Activated effector memory CD4-positive, alpha-beta T cell treated with anti-CD3 and anti-CD28 coated beads, Interleukin-2, amount 50 U/mL, for 16 hours (primary cell): Measurements from ENCODE around the gene SPRR5.

Source experiments
- DNase-seq: peaks from one replicate; pipeline ENCODE4 v3.0.0-alpha.2; 2020

The SPRR5 gene, protein sequence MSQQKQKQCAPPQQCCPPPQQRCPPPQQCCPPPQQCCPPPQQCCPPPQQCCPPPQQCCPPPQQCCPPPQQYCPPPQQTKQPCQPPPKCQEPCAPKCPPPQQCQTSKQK

DNA sequence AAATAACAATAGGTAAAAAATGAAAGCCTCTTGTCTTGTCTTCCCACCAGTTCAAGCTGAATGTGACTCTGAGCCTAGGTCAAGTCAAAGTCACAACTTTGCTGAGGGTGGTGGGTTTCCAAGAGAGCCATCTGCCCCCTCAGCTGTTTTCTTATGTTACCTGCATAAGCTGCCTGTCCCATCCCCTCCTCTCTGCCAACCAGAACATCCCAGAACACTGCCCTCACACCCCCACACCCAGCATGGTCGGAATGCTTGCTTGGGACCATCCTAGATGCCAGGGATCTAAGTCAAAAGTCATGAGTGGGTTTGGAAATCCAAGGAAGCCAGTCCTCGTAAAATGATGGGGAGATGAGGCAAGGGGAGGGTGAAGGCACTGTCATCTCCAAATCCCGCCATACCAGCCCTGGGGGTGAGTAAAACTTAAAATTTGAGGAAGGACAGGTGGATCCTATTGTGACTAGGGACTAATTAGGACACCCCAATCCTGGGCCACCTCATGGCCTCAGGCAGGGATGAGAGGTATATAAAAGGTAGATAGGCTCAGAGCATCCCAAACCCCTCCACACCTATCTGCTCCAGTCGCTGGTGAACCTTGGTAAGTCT lies at the start of gene SPRR5:
Gene SPRR5, plus strand, starts transcription at position 556 of the 606 bp plus-strand sequence. CDS start 1,349 bp downstream, outside the sequence.
- DNase-seq = no peak

GRCh38 chr1:152899027-152899426 lies 48.0 kb upstream of the SPRR5 start:
- no peak for DNase-seq

DNA sequence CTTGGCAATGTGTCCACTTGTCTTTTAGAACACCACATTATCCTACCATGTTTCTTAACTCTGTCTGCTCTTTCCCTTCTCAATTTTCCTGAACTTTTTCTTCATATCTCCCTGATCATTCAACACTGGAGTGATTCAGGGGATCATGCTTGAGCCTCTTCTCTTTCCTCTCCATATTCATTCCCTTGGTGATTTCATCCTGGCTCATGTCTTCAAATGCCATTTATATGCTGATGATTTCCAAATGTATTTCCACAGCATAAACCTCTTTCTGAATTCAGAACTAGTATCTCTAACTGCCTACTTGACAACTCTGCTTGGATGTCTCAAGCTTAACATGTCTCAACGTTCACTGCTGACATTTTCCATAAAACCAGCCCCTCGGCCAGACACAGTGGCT lies 47.1 kb upstream of the SPRR5 start:
- DNase-seq = no peak

GRCh38 chr1:152901631-152902030 lies 45.4 kb upstream of the SPRR5 start:
- DNase-seq = no peak

GRCh38 chr1:152902636-152903035 lies 44.4 kb upstream of the SPRR5 start:
- no peak for DNase-seq

GRCh38 chr1:152904688-152905440 lies 42.1 kb upstream of the SPRR5 start:
- no peak for DNase-seq

DNA sequence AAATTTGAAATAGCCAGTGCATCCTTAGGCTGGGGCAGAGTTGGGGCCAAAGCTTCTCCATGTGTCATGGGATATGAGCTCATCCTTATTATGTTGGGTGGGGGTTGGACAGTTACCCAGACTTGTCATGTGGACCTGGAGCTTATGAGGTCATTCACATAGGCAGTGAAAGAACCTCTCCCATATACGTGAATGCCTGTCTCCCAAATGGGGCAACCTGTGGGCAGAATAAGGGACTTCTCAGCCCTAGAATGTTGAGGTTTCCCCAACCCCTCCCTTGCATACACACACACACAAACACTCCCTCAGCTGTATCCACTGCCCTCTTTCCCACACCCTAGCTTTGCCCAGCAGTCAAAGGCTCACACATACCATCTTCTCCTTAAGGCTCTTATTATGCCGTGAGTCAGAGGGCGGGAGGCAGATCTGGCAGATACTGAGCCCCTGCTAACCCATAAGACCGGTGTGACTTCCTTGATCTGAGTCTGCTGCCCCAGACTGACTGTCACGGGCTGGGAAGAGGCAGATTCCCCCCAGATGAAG lies 40.9 kb upstream of the SPRR5 start:
- no peak for DNase-seq

DNA sequence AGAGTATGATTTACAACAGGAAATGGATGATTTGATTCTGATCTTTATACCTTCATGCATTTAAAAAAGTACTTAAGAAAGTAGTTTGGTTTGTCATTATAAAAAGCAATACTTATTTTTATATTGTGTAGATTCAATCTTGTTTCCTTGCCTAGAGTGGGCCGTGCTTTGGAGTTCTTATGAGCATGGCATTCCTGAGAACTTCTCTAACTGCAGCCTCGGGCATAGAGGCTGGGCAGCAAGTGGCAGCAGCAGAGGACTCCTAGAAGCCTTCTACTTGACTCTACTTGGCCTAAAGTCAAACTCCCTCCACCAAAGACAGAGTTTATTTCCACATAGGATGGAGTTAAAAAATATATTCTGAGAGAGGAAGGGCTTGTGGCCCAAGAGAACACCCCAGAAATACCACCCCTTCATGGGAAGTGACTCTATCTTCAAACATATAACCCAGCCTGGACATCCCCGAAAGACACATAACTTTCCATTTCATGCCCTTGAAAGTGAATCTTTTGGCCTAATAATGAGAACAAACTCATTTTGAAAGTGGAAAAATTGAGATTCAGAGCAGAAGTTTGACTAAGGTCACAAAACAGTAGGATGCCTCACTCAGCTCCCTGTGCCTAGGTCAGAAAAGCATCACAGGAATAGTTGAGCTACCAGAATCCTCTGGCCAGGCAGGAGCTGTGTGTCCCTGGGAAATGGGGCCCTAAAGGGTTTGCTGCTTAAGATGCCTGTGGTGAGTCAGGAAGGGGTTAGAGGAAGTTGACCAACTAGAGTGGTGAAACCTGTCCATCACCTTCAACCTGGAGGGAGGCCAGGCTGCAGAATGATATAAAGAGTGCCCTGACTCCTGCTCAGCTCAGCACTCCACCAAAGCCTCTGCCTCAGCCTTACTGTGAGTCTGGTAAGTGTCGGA lies 39.1 kb upstream of the SPRR5 start, which contains the start of gene IVL:
Gene IVL, plus strand, starts transcription at position 861 of the 916 bp plus-strand sequence. CDS start 1,252 bp downstream, outside the sequence.
- DNase-seq = no peak

- DNase-seq = no peak
These were observed 37.8 kb upstream of the SPRR5 start for GRCh38 chr1:152909206-152909605.

GRCh38 chr1:152912471-152912870 lies 34.5 kb upstream of the SPRR5 start:
- DNase-seq = no peak

DNA sequence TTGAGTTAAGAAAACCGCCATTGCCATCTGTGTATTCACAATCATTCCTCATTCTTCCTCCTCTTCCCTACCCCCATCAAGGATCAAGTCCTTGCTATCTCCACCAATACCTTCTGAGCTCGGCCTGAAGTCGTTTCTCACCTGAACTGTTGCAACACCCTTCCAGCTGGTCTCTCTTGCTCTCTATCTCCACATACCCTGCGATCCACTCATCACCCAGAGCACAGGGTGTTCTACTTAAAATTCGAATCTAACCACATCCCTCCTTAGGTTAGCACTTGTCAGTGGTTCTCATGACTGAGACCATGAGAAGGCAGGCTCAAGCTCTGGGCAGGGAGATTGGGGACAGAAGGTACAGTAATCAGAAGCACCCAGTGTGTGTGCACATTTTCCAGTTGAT lies 34.1 kb upstream of the SPRR5 start:
- no peak for DNase-seq

- no peak for DNase-seq
These were observed 29.2 kb upstream of the SPRR5 start for GRCh38 chr1:152917794-152918193.

- no peak for DNase-seq
These were observed 27.9 kb upstream of the SPRR5 start for GRCh38 chr1:152919071-152919470.

GRCh38 chr1:152924191-152924590 lies 22.8 kb upstream of the SPRR5 start:
- no peak for DNase-seq

DNA sequence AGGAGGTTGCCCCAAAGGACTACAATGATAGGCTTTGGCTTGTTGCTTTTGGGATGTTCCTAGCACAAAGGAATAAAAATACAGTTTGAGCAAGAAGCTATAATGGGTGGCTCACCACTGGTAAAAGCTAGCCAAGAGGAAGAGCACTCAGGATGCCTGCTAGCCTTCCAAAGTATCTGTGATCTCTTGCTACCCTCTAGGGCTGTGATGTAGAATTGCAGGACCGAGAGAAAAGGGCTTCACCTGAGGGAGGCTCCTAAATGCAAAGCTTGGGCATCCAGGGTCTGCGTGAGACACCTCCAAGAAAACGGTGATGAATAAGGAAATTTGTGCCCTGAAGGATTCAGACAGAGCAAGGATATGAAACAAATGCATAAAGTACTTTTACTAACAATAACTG lies 20.9 kb upstream of the SPRR5 start:
- no peak for DNase-seq

GRCh38 chr1:152928671-152929070 lies 18.3 kb upstream of the SPRR5 start:
- no peak for DNase-seq

DNA sequence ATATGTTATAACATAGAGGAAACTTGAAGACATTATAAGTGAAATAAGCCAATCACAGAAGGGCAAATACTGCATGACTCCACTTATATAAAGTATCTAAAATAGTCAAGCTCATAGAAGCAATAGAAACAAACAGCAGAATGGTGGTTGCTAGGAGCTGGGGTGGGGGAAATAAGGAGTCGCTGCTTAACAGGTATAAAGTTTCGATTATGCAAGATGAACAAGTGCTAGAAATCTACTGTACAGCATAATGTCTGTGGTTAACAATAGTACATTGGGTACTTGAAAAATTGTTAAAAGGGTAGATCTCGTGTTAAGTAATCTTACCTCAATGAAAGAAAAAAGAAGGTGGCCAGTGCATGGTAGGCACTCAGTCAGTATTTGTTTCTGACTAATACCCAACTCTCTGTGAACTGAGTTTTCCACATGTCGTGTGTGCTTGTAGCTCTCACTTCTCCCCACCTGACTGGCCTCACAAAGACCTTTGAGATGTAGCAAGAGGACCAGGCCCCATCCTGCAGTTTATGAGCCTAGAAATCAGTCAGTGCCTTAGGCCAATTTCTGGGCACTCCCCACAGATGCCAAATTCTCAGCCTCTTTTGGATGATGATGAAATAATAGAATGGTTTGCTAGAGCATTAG lies 14.7 kb upstream of the SPRR5 start:
- DNase-seq = no peak

- DNase-seq = no peak
These were observed 13.8 kb upstream of the SPRR5 start for GRCh38 chr1:152933196-152933595.

- DNase-seq = no peak
These were observed 6.4 kb upstream of the SPRR5 start for GRCh38 chr1:152940614-152941013.

- DNase-seq = no peak
These were observed 5.8 kb upstream of the SPRR5 start for GRCh38 chr1:152941037-152941711.

GRCh38 chr1:152942161-152942560 lies 4.8 kb upstream of the SPRR5 start:
- DNase-seq = no peak

DNA sequence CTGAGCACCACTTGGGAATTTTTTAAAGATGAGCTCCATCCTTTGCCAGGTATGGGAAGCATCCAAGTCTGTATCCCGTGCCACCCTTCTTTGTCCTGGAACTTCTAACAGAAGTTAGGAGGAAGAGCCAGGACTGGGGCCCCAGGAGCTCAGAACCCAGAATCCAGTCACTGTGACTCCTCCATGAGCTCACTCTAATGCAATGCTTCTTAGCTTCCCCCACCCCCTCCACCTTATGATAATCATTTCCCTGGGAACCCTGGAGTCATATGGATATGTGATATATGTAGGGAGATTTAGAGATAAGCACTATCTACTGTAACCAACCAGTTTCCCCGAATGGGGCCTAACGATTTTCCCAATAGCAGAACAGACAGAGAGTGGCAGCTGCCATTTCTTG lies 758 bp upstream of the SPRR5 start:
- no peak for DNase-seq
